HUES48 (cell line): ENCODE results near the gene SCG5.

Experiments
- H3K27ac ChIP-seq: one replicate; pipeline ENCODE4 v1.7.0; 2013; ENCODE audit warnings: low read depth, low read length, inconsistent platforms
- H3K27me3 ChIP-seq: 2 replicates; pipeline ENCODE4 v1.6.1; 2013; ENCODE audit warnings: mild to moderate bottlenecking, low read length; ENCODE audit not compliant: control insufficient read depth, insufficient read depth
- H3K36me3 ChIP-seq: 2 replicates; pipeline ENCODE4 v1.6.1; 2013; ENCODE audit warnings: low read length; ENCODE audit not compliant: control insufficient read depth, insufficient read depth
- H3K4me1 ChIP-seq: 2 replicates; pipeline ENCODE4 v1.6.1; 2013; ENCODE audit warnings: mild to moderate bottlenecking, low read length; ENCODE audit not compliant: control insufficient read depth, insufficient read depth
- H3K4me3 ChIP-seq: 2 replicates; pipeline ENCODE4 v1.5.1; 2013; ENCODE audit warnings: mild to moderate bottlenecking, low read depth, low read length
- H3K9ac ChIP-seq: 2 replicates; pipeline ENCODE4 v1.6.1; 2013; ENCODE audit warnings: mild to moderate bottlenecking, low read depth, low read length, moderate library complexity
- H3K9me3 ChIP-seq: 2 replicates; pipeline ENCODE4 v1.6.1; 2013; ENCODE audit warnings: low read length; ENCODE audit not compliant: control insufficient read depth, insufficient read depth

SCG5 gene

GRCh38 chr15:32642667-32643435, 1.3 kb downstream of the SCG5 start:
- Histone ChIP-seq H3K27me3 (no peaks in the 10 kb centered on the region), H3K9ac (no peak overlapping the region), H3K27ac (peak overlapping the region; percentile 59), H3K4me1 (peaks cover 25% of the 10 kb centered on the region), H3K4me3 (peak overlapping the region; percentile 2; the same call in 1 of the 2 replicates), H3K9me3 (no peaks in the 10 kb centered on the region), H3K36me3 (peaks cover 18% of the 10 kb centered on the region)

- H3K4me1 ChIP-seq = peaks cover 25% of the 10 kb centered on the region
- H3K27me3 ChIP-seq = no peaks in the 10 kb centered on the region
Measured at GRCh38 chr15:32643907-32644445, 2.5 kb downstream of the SCG5 start.

GRCh38 chr15:32646291-32646690, 4.8 kb downstream of the SCG5 start:
- no peak overlapping the region for H3K4me3 ChIP-seq
- H3K27me3 ChIP-seq = no peaks in the 10 kb centered on the region
- peaks cover 20% of the 10 kb centered on the region for H3K4me1 ChIP-seq
- no peak overlapping the region for H3K9ac ChIP-seq
- no peaks in the 10 kb centered on the region for H3K9me3 ChIP-seq
- H3K36me3 ChIP-seq = no peaks in the 10 kb centered on the region
- H3K27ac ChIP-seq = no peak overlapping the region

More at GRCh38 chr15:32643907-32644445, 2.5 kb downstream of the SCG5 start:
- no peak overlapping the region for H3K9ac ChIP-seq
- H3K9me3 ChIP-seq = no peaks in the 10 kb centered on the region
- H3K4me3 ChIP-seq = no peak overlapping the region
- peaks cover 9% of the 10 kb centered on the region for H3K36me3 ChIP-seq
- no peak overlapping the region for H3K27ac ChIP-seq

GRCh38 chr15:32649342-32649741, 7.8 kb downstream of the SCG5 start:
- H3K9ac ChIP-seq = no peak overlapping the region
- H3K4me1 ChIP-seq = peaks cover 29% of the 10 kb centered on the region
- no peaks in the 10 kb centered on the region for H3K27me3 ChIP-seq
- H3K27ac ChIP-seq = no peak overlapping the region
- H3K36me3 ChIP-seq = no peaks in the 10 kb centered on the region
- no peak overlapping the region for H3K4me3 ChIP-seq
- no peaks in the 10 kb centered on the region for H3K9me3 ChIP-seq

GRCh38 chr15:32651229-32651837, 9.8 kb downstream of the SCG5 start:
- H3K9ac ChIP-seq = no peak overlapping the region
- H3K27me3 ChIP-seq = no peaks in the 10 kb centered on the region
- peaks cover 28% of the 10 kb centered on the region for H3K4me1 ChIP-seq
- no peak overlapping the region for H3K4me3 ChIP-seq
- no peaks in the 10 kb centered on the region for H3K36me3 ChIP-seq
- H3K27ac ChIP-seq = no peak overlapping the region
- no peaks in the 10 kb centered on the region for H3K9me3 ChIP-seq

- H3K27ac ChIP-seq = no peak overlapping the region
- H3K27me3 ChIP-seq = no peaks in the 10 kb centered on the region
- H3K9me3 ChIP-seq = no peaks in the 10 kb centered on the region
- H3K4me3 ChIP-seq = no peak overlapping the region
- no peak overlapping the region for H3K9ac ChIP-seq
- peaks cover 28% of the 10 kb centered on the region for H3K4me1 ChIP-seq
- no peaks in the 10 kb centered on the region for H3K36me3 ChIP-seq
Measured at GRCh38 chr15:32652178-32652577, 10.7 kb downstream of the SCG5 start.

DNA sequence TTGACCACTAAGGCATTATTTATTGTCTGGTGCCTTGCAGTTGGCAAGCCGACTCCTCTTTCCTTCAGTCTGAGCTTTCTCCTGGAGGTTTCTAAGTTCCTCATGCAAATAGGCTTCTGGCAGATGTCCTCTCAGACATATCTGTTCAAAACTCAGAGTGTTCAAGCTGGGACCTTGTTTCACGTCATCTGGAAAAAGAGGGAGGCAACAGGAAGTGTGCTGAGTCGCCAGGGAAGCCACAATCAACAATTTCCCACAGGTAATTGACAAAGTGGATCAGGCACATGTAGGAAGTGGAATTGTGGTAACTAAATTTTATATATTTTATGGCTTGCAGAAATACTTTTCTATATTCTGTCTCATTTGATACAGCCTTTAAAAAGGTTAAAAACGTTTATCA, 14.6 kb downstream of the SCG5 start:
- H3K36me3 ChIP-seq = no peaks in the 10 kb centered on the region
- H3K4me1 ChIP-seq = peaks cover 28% of the 10 kb centered on the region
- no peak overlapping the region for H3K9ac ChIP-seq
- H3K9me3 ChIP-seq = no peaks in the 10 kb centered on the region
- no peak overlapping the region for H3K4me3 ChIP-seq
- H3K27ac ChIP-seq = no peak overlapping the region
- no peaks in the 10 kb centered on the region for H3K27me3 ChIP-seq

GRCh38 chr15:32656496-32656895, 15.0 kb downstream of the SCG5 start:
- Histone ChIP-seq H3K4me1 (peaks cover 25% of the 10 kb centered on the region), H3K27me3 (no peaks in the 10 kb centered on the region), H3K9ac (no peak overlapping the region), H3K27ac (no peak overlapping the region), H3K36me3 (no peaks in the 10 kb centered on the region), H3K4me3 (no peak overlapping the region), H3K9me3 (no peaks in the 10 kb centered on the region)

GRCh38 chr15:32657198-32657883, 15.8 kb downstream of the SCG5 start:
- no peaks in the 10 kb centered on the region for H3K36me3 ChIP-seq
- H3K4me1 ChIP-seq = peaks cover 17% of the 10 kb centered on the region
- no peaks in the 10 kb centered on the region for H3K9me3 ChIP-seq
- no peak overlapping the region for H3K9ac ChIP-seq
- no peak overlapping the region for H3K4me3 ChIP-seq
- no peak overlapping the region for H3K27ac ChIP-seq
- no peaks in the 10 kb centered on the region for H3K27me3 ChIP-seq

DNA sequence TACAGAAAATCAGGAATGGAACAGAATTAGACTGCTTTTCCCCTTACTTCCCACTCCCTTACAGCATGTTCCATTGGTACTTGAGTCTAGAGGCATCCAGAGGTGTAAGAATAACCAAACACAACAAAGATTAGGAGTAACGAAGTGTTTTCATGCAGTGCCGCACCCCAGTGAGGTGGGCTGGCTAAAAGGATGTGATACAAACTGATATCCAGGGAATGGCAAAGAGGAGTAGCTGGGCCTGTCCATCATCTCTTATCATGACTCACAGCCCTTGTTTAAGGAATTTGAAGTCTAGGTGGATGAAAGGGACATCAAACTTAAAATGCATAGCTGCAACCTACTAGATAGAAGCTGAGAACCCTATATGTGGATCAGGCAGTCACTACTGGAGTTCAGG, 16.4 kb downstream of the SCG5 start:
- Histone ChIP-seq H3K4me1 (peaks cover 14% of the 10 kb centered on the region), H3K4me3 (no peak overlapping the region), H3K27ac (no peak overlapping the region), H3K9ac (no peak overlapping the region), H3K36me3 (no peaks in the 10 kb centered on the region), H3K27me3 (no peaks in the 10 kb centered on the region), H3K9me3 (no peaks in the 10 kb centered on the region)
